PC-9 (cell line): ENCODE measurements around the gene LRP1B.

Source experiments
- CTCF ChIP-seq: fragments of 200-600 bp; sonication (generic); conservative IDR thresholded peaks from 2 replicates; pipeline ENCODE4 v1.6.1; 2017; ENCODE audit warnings: mixed run types, antibody characterized with exemption, mild to moderate bottlenecking, moderate library complexity
- EZH2 ChIP-seq: fragments of 200-600 bp; sonication (generic); IDR thresholded peaks from 2 replicates; pipeline ENCODE4 v1.8.0; 2017; ENCODE audit warnings: antibody characterized with exemption, low read depth

- no peak for TF ChIP-seq CTCF
- no peak for TF ChIP-seq EZH2
These were observed 1842.6 kb downstream of the LRP1B start for GRCh38 chr2:140288213-140288612.
